Measurements from ENCODE around the gene SPHK2. TPM values are rescaled to one million over a fixed set of nuclear protein-coding genes. Genes with fewer than 3 reads are reported as not detected.

The SPHK2 gene
- polyA plus RNA-seq, 3 donors = 8.5 to 9.4 (median 9.1) TPM

GRCh38 chr19:48642862-48643261, 23.6 kb downstream of the SPHK2 start:
- Histone ChIP-seq H3K9ac (ENCODE audit: insufficient read depth, low read length, poor library complexity, severe bottlenecking) (no peak overlapping the region), H3K27me3 (ENCODE audit: control insufficient read depth in 2 of 2, insufficient read depth in 2 of 2, low read length in 2 of 2) (peaks cover 0 to 10% of the 10 kb centered on the region in 2 donors), H3K27ac (ENCODE audit: low read depth in 1 of 2, low read length in 2 of 2) (no peak overlapping the region), H3K4me1 (ENCODE audit: control insufficient read depth in 1 of 2, insufficient read depth in 2 of 2, low read length in 2 of 2) (peaks cover 33 to 48% of the 10 kb centered on the region in 2 donors), H3K79me2 (ENCODE audit: insufficient read depth, low read length) (peaks cover 7% of the 10 kb centered on the region), H3K36me3 (replicated peaks in 1 of 2; ENCODE audit: control insufficient read depth in 1 of 2, insufficient read depth in 2 of 2, low read length in 2 of 2) (no peaks in the 10 kb centered on the region), H3K4me2 (replicated peaks; ENCODE audit: extremely low read depth, low read length, poor library complexity, severe bottlenecking) (no peak overlapping the region), H2AFZ (ENCODE audit: insufficient read depth, low read depth, low read length, poor library complexity, severe bottlenecking) (no peak overlapping the region), H3K4me3 (replicated peaks in 1 of 3; ENCODE audit: low read depth in 2 of 3, low read length in 3 of 3) (no peak overlapping the region), H4K20me1 (ENCODE audit: insufficient read depth, low read length) (no peaks in the 10 kb centered on the region), H3K9me3 (replicated peaks in 1 of 2; ENCODE audit: control insufficient read depth in 1 of 2, insufficient read depth in 1 of 2, low read length in 2 of 2) (no peaks in the 10 kb centered on the region)
- Mint-ChIP-seq H3K4me3 (no peak overlapping the region), H3K27ac (no peak overlapping the region), H3K27me3 (ENCODE audit: low read depth in 3 of 3) (peaks cover 11 to 31% (median 30%) of the 10 kb centered on the region in 3 donors), H3K9me3 (peaks cover 0 to 5% (median 3%) of the 10 kb centered on the region in 7 donors), H3K4me1 (peaks cover 46% of the 10 kb centered on the region), H3K36me3 (peaks cover 3 to 5% of the 10 kb centered on the region in 2 donors)
- no peak for TF ChIP-seq CTCF (IDR thresholded peaks at IDR 0.05)
- 96% methylated on average over 4 of the region's 5 CpGs for WGBS (ENCODE audit: insufficient coverage)
- intact Hi-C loops (cut with micrococcal nuclease) = loop anchor here in 1 of 2 donors (5.0 to 10.0 kb wide), 3 partner anchors 34 to 192 kb away; partner anchors contain the start of genes HSD17B14 and MAMSTR
- DNase-seq = no peak

GRCh38 chr19:48644355-48644754, 25.0 kb downstream of the SPHK2 start:
- no peak overlapping the region for H3K27ac ChIP-seq (ENCODE audit: low read depth in 1 of 2, low read length in 2 of 2)
- Mint-ChIP-seq H3K4me3 (no peak overlapping the region), H3K36me3 (peaks cover 3 to 9% of the 10 kb centered on the region in 2 donors), H3K27ac (no peak overlapping the region), H3K4me1 (peaks cover 46% of the 10 kb centered on the region), H3K27me3 (ENCODE audit: low read depth in 3 of 3) (peaks cover 11 to 33% (median 31%) of the 10 kb centered on the region in 3 donors), H3K9me3 (peaks cover 0 to 3% (median 0%) of the 10 kb centered on the region in 7 donors)
- H2AFZ ChIP-seq (ENCODE audit: insufficient read depth, low read depth, low read length, poor library complexity, severe bottlenecking) = no peak overlapping the region
- no peaks in the 10 kb centered on the region for H3K36me3 ChIP-seq (replicated peaks in 1 of 2; ENCODE audit: control insufficient read depth in 1 of 2, insufficient read depth in 2 of 2, low read length in 2 of 2)
- H4K20me1 ChIP-seq (ENCODE audit: insufficient read depth, low read length) = no peaks in the 10 kb centered on the region
- H3K79me2 ChIP-seq (ENCODE audit: insufficient read depth, low read length) = peaks cover 3% of the 10 kb centered on the region
- H3K4me1 ChIP-seq (ENCODE audit: control insufficient read depth in 1 of 2, insufficient read depth in 2 of 2, low read length in 2 of 2) = peaks cover 27 to 46% of the 10 kb centered on the region in 2 donors
- no peak overlapping the region for H3K9ac ChIP-seq (ENCODE audit: insufficient read depth, low read length, poor library complexity, severe bottlenecking)
- peaks cover 0 to 10% of the 10 kb centered on the region in 2 donors for H3K27me3 ChIP-seq (ENCODE audit: control insufficient read depth in 2 of 2, insufficient read depth in 2 of 2, low read length in 2 of 2)
- H3K9me3 ChIP-seq (replicated peaks in 1 of 2; ENCODE audit: control insufficient read depth in 1 of 2, insufficient read depth in 1 of 2, low read length in 2 of 2) = no peaks in the 10 kb centered on the region
- H3K4me2 ChIP-seq (replicated peaks; ENCODE audit: extremely low read depth, low read length, poor library complexity, severe bottlenecking) = peak overlapping the region; percentile 91
- intact Hi-C loops (cut with micrococcal nuclease) = loop anchor here in 1 of 2 donors (5.0 to 10.0 kb wide), 3 partner anchors 33 to 190 kb away; partner anchors contain the start of genes HSD17B14 and MAMSTR
- H3K4me3 ChIP-seq (replicated peaks in 1 of 3; ENCODE audit: low read depth in 2 of 3, low read length in 3 of 3) = no peak overlapping the region
- TF ChIP-seq CTCF (IDR thresholded peaks at IDR 0.05) = no peak
- DNase-seq = no peak
- WGBS (ENCODE audit: insufficient coverage) = 100% methylated on average over 1 of the region's 4 CpGs
